Lower leg skin (tissue), 4 donors: ENCODE results near the gene EXOSC10. TPM values are rescaled to one million over a fixed set of nuclear protein-coding genes. Genes with fewer than 3 reads are reported as not detected.
A peak's percentile ranks its signal among the peaks of the same experiment; 100 is the strongest.
"Not testable (repeated sequence)": the region's sequence is repeated elsewhere in the genome, so short reads cannot be mapped to it uniquely, and the experiment has no call there.

Experiments
- DNase-seq, 2 donors: peaks; one replicate each; pipeline ENCODE4 v3.0.0-alpha.2; 2019; ENCODE audit warnings: low spot score in 2 of 2
- H3K4me3 ChIP-seq: fragments of 200-600 bp; sonication (generic); 2 replicates; pipeline ENCODE4 v1.5.1; 2017; ENCODE audit warnings: mild to moderate bottlenecking, low read depth; ENCODE audit not compliant: poor library complexity, severe bottlenecking
- POLR2A ChIP-seq, 2 donors: fragments of 450-650 bp; IDR thresholded peaks; one replicate each; pipeline ENCODE4 v1.6.1; 2016 to 2017; ENCODE audit warnings: antibody characterized with exemption in 2 of 2, mild to moderate bottlenecking in 1 of 2, moderate library complexity in 1 of 2
- WGBS, 2 donors: methylation state at CpG; one replicate each; pipeline ENCODE4 v1.1.5; 2018; 5-methylcytosine and 5-hydroxymethylcytosine counted together
- intact Hi-C: fragments of 100-400 bp; cut with DNase I; formaldehyde crosslinking; loops from one replicate; pipeline ENCODE4 v1.15.0; 2023; ENCODE audit warnings: low total_unique reads
- total RNA-seq, 4 donors: library from RNA; depleted of rRNA; stranded (reverse); fragments of >200 nt; gene quantifications; one replicate each; pipeline ENCODE4 v1.1.0, GENCODE V29; 2016
- TF ChIP-seq, protein P1 (sequence below), 3 donors: fragments of 450-650 bp; IDR thresholded peaks; one replicate each; pipeline ENCODE4 v1.5.1; 2016; ENCODE audit warnings: antibody characterized with exemption in 3 of 3, mild to moderate bottlenecking in 3 of 3, moderate library complexity in 2 of 3

The EXOSC10 gene
- total RNA-seq, 4 donors from 2014 or later: 51.8 to 78.1 (median 65.3) TPM

DNA sequence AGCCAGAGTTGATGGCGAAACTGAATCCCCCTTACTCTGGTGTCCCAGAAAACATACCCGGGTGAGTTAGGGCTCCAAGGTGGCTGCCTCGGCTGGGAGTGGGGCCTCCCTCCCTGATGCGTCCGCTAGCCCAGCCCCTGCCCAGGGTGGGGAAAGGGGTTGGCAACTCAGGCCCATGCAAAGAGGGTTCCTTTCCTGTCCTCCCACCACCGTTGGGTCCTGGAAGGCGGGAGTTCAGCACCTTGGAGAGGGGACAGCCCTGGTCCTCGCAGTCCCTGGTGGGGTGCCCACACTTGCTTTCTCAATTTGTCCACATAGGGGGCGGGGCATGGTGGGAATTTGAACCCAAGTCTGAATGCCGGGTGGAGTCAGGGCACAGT, 45.9 kb downstream of the EXOSC10 start:
- H3K4me3 ChIP-seq: no peak overlapping the region
- WGBS, 2 donors: 60 to 64% methylated on average over 9 to 10 of the region's 10 CpGs
- intact Hi-C loops: no loop called here
- TF ChIP-seq, protein P1, sequence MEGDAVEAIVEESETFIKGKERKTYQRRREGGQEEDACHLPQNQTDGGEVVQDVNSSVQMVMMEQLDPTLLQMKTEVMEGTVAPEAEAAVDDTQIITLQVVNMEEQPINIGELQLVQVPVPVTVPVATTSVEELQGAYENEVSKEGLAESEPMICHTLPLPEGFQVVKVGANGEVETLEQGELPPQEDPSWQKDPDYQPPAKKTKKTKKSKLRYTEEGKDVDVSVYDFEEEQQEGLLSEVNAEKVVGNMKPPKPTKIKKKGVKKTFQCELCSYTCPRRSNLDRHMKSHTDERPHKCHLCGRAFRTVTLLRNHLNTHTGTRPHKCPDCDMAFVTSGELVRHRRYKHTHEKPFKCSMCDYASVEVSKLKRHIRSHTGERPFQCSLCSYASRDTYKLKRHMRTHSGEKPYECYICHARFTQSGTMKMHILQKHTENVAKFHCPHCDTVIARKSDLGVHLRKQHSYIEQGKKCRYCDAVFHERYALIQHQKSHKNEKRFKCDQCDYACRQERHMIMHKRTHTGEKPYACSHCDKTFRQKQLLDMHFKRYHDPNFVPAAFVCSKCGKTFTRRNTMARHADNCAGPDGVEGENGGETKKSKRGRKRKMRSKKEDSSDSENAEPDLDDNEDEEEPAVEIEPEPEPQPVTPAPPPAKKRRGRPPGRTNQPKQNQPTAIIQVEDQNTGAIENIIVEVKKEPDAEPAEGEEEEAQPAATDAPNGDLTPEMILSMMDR (IDR thresholded peaks at IDR 0.05): no peak
- no peak for TF ChIP-seq POLR2A (IDR thresholded peaks at IDR 0.05)
- DNase-seq: no peak

DNA sequence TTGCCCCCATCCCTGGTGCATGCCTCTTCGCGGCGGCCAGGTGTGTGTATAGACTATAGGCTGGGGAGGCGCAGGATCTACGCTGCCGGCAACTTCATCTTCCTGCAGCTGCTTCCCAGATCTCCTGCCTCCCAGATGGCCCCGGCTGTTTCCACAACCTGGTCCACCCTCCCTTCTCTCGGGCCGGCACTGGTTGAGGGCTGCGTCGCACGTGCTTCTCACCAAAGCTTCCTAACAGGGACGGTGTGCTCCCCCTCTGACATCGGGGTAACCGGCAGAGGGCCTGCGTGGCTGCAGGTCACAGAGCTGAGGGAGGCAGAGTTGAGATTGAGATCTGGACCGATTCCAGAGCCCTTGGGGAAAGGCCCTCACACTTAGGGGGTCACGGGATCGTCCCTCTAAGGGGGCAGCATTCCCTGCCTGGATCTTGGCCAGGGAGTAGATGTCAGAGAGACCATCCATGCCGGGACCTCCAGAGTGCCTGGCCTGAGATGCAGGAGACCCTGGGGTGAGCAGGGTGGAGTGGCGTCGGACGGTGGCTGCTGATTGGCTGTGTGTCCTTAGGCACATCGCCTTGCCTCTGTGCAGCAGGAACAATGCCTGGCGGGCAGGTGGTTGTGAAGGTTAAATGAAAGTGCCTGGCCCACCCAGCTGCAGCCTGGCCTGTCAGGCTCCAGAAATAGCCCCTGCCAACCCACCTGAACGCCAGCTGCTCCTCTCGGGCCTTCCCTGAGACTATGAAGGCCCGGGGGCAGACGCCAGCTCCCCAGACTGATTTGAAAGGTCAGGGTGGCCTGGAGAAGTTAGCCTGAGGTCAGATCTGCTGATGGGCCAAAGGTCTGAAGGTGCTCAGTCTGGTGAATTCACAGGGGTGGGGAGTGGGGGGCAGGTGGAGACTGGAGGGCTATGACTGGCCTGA, 46.6 kb downstream of the EXOSC10 start:
- DNase-seq: no peak
- TF ChIP-seq, protein P1 (IDR thresholded peaks at IDR 0.05): no peak
- no peak for TF ChIP-seq POLR2A (IDR thresholded peaks at IDR 0.05)
- intact Hi-C loops: no loop called here
- H3K4me3 ChIP-seq: no peak overlapping the region
- WGBS, 2 donors: 23 to 39% methylated on average over 20 to 25 of the region's 29 CpGs

DNA sequence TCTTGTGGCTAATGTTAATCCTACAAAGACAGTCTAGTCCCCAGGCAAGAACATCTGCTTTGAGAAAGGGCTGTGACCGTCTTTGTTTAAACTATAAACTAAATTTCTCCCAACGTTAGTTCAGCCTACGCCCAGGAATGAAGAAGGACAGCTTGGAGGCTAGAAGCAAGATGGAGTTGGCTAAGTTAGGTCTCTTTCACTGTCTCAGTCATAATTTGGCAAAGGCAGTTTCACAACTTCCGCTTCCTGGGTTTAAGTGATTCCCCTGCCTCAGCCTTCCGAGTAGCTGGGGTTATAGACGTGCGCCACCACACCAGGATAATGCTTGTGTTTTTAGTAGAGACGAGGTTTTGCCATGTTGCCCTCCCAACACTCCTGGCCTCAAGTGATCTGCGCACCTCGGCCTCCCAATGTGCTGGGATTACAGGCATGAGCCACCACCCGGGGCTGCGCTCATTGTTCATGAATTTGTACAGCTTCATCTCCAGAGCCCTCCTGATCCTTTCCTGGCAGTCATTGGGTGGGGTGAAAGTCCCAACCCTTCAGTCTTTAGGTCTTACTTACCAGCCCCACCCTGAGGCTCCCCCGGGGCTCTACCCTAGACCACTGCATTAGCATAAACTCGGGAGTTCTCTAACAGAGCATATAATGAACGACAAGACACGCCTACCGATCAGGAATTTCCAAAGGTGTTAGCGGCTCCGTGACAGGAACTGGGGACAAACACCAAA, 47.7 kb downstream of the EXOSC10 start:
- 50 to 53% methylated on average over 19 of the region's 19 CpGs for WGBS, 2 donors
- intact Hi-C loops: no loop called here
- no peak overlapping the region for H3K4me3 ChIP-seq
- no peak for DNase-seq
- TF ChIP-seq, protein P1 (IDR thresholded peaks at IDR 0.05): no peak
- no peak for TF ChIP-seq POLR2A (IDR thresholded peaks at IDR 0.05)

DNA sequence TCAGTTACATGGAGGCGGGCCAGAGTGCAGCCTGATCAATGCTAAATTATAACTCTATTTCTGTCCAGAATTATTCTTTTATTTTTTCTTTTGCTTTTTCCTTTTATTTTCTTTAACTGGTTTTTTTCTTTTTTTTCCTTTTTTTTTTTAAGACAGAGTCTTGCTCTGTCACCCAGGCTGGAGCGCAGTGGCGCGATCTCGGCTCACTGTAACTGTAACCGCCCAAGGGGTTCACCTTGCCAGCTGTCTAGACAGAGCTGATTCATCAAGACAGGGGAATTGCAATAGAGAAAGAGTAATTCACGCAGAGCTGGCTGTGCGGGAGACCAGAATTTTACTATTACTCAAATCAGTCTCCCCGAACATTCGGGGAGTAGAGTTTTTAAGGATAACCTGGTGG, 48.5 kb downstream of the EXOSC10 start:
- intact Hi-C loops, H3K4me3 ChIP-seq, DNase-seq: not testable (repeated sequence)
- WGBS, 2 donors: 80% methylated on average over 10 of the region's 10 CpGs

DNA sequence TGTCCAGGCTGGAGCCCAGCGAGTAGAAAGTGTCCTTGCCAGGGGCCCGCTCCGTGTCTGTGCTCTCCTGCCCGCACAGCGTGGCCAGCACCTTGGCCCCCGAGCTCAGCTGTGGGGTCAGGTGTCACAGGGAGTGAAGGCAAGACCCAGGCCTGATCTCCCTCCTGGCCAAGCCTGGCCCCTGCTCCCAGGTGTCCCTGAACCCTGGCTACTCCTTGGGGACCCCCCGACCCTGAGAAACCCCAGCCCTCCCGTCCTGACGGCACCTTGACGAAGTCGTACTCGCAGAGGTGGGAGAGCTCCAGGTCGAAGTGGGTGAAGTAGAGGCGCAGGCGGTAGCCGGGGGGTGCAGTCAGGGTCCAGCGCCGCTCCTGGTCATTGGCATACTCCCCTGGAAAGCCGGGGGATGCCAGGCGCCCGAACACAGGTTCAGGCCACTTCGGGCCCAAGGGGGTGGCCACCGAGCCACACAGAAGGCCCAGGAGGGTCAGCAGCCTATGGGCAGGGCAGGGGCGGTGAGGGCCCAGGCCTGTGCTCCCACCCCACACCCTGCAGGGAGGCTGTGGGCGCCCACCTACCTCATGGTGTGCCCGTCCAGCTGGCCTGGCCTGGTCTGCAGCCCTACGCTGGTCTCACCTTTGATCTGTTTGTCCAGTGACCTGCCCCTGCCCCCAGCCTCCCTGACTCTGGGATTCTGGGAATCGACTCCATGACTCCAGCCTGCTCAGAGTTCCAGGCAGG, 52.9 kb downstream of the EXOSC10 start, which contains the start of gene MASP2:
Gene MASP2, minus strand, starts transcription at position 615 of the 741 bp plus-strand sequence. Its CDS starts 32 bp downstream, at position 583.
- peak in 1 of 2 donors; percentile 70 for DNase-seq
- TF ChIP-seq, protein P1 (IDR thresholded peaks at IDR 0.05): no peak
- no peak for TF ChIP-seq POLR2A (IDR thresholded peaks at IDR 0.05)
- H3K4me3 ChIP-seq: no peak within 1 kb of the TSS
- whole genome bisulfite sequencing, 2 donors: 89 to 94% methylated on average over 26 to 27 of the region's 28 CpGs
- intact Hi-C loops: no loop called here

DNA sequence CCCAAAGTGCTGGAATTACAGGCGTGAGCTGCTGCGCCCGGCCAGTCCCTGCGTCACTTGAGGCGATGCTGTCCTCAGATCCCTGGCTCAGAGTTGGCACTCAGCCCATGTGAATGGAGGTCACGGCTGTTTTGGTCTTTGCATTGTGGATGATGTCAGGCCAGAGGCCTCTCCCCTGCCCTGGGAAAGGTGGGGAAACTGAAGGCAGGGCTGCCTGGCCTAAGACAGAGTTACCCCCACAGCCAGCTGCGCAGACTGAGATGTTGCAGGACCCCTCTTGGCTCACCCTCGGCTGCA, 53.5 kb downstream of the EXOSC10 start:
- TF ChIP-seq POLR2A (IDR thresholded peaks at IDR 0.05): no peak
- TF ChIP-seq, protein P1 (IDR thresholded peaks at IDR 0.05): no peak
- H3K4me3 ChIP-seq: no peak overlapping the region
- WGBS, 2 donors: 87 to 90% methylated on average over 8 of the region's 8 CpGs
- peak in 1 of 2 donors; percentile 75 for DNase-seq
- intact Hi-C loops: no loop called here
